Raji (cell line): ENCODE results near the gene CYB561D2.

Experiments
- POLR2A ChIP-seq: IDR thresholded peaks from 2 replicates; pipeline ENCODE4 v1.6.1; 2011; ENCODE audit warnings: low read depth, low read length, control low read depth; ENCODE audit not compliant: insufficient read depth

Gene CYB561D2

DNA sequence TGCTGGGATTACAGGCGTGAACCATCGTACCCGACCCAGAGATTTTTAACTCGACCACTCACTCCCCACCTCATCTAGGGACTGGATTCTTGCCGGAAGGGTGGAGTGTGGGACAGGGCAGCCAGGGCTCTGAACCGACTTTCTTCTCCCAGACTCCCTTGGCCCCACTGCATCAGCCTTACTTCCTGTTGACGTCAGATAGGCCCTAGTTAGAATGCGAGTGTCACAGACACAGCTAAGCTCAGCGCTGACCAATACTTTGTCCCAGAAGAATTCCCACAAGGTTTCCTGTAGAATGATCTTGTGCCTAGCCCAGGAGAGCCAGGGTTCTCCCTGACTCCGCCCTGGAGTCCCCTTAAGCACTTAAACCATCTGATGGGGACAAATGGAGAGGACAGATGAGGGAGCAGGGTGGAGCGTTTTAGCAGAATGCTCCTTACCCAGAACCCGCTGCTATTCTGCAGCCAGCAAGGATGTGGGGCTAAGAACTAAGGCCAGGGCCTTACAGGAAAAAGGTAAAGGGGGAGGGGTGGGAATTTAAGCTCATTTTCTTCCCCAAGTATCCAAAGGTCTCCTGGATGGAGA is 16.8 kb upstream of the CYB561D2 start:
- TF ChIP-seq POLR2A: no peak

DNA sequence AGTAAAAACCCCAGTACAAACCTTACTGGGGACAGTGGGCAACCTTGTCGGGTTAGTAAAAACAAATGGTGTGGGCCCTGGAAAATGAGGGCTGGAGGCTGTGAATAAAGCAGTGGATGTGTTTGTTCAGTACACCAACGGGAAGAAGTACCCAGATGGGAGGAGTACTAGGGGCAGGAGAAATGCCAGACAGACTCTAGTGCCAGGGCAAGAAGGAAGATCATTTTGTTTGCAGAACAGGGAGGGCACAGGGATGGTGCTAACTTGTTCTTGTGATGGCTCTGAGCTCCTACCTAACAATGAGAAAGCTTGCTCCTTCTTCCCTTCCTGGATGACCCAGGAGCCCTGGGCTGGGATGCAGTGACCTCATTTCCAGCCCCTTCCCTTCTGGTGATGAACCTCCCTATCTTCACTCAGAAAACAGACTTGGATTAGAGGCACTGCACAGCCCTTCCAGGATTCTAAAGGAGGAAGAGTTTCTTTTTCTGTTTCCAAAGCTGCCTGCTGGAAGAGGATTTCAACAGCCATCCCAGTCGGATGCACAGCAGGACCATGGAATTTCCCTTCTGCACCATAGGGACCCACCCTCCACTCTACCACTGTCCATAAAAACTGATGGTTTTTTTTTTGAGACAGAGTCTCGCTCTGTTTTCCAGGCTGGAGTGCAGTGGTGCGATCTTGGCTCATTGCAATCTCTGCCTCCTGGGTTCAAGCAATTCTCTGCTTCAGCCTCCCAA is 16.2 kb upstream of the CYB561D2 start:
- no peak for TF ChIP-seq POLR2A

DNA sequence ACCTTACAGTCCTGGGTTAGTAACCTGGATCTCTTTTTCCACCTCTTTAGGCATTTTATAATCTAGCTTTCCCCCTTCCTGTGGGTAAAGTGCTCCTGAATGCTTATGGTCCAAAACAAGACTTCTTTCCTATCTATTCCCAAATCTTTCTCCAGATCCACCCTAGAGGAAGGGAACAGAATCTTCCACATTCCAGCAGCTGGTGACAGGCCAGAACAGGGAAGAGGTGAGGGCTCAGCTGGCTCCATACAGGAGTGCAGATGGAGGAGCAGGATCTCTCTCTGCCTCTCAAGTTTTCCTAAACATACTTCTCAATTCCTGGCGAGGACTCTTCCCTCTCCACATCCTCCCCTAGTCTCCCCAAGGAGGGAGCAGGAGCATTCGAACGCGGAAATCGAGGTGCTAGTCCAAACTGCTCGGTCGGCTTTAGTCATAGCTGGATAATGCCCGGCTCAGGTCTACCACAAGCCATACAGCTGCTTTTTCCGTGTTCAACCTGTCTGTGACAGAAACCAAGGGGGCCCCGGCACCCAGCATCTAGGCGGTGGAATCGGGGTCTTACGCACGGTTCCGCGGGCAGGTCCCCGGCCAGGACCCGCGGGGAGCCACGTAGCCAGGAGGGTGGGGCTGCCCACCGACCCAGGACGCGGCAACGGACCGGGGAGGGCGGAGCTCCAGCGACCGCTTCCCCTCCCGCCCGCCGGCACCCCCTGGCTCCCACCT is 14.0 kb upstream of the CYB561D2 start:
- no peak for TF ChIP-seq POLR2A

DNA sequence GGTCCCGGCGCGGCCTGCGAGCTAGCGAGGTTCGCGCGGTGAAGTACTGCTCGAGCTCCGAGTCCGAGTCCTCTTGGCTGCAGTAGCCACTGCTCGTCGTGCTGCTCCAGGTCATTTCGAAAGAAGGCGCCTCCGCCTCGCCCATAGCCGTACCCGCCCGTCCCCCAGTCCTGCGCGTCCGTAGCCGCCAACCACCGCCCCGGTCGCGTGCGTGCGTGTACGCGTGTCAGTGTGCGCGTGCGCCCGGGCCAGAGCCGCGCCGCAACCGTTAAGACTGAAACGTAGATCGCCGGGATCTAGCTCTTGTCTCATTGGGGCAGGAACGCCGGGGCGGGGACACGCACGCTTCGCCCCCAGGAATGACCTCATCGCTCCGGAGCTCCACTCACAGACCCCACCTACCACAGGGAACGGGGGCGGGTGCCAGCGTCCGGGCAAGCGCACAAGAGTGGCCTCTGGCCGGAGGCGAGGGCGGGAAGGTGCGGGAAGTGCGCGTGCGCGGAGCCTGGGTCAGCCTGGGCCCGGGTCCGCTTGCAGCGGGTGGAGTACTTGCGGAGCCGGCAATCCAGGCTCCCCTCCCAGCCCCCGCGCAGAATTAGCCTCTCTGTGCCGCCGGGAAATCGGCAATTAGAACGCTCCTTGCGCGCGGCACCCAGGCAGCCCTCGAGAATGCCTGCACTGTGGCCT is 13.3 kb upstream of the CYB561D2 start:
- TF ChIP-seq POLR2A: peak; percentile 83

DNA sequence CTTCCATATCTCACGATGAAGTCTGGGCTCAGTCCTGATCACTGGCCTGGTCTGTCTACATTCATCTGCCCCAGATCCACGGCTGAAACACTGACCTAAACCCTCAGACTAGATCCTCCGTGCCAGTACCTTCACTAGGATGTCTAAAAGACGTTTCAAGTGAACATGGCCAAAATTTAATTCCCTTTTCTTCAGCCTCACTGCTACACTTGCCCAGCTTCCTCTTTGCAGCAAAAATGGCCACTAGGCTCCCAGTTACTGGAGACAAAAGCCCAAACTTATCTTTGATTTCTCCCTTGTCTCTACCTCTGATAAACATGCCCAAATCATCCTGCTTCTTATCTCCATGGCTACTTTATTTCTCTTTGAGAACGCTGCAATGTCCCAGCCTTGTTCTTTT is 11.7 kb upstream of the CYB561D2 start:
- TF ChIP-seq POLR2A: no peak

DNA sequence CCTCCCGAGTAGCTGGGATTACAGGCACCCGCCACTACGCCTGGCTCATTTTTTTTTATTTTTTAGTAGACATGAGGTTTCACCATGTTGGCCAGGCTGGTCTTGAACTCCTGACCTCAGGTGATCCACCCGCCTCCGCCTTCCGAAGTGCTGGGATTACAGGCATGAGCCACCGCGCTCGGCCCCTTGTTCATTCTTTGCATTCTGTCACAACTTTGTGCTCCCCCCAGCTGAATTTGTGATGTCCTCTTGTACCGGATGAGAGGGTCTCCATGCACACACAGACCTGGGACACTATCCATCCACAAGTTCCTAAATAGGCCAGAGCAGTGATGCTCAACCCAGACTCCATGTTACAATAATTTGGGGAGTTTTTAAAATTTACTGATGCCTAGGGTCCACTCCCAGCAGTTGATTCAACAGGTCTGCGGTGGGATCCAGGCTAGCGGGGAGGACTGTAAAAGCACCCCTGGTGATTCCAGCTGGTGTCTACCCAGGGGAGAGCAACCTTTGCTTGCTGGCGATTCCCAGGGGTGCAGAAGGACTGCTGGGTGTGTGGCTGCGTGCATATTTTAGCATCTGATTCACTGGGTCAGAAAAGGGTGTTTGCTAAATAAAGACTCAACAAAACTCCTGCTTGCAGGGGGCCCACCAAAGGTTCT is 11.0 kb upstream of the CYB561D2 start:
- no peak for TF ChIP-seq POLR2A

DNA sequence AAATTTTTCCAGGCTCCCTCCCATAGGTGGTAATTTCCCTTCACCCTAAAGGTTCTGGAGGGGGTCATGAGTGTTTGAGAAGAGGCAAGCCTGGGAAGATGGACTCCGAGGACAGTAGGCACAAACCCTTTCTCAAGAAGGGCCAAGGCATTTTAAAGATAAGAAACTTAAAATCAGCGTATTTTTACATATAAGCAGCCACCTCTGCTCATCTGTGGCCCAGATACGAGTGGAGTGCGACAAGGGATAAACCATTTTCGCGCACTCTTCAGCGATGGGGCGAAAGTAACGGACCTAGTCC is 10.6 kb upstream of the CYB561D2 start:
- no peak for TF ChIP-seq POLR2A

DNA sequence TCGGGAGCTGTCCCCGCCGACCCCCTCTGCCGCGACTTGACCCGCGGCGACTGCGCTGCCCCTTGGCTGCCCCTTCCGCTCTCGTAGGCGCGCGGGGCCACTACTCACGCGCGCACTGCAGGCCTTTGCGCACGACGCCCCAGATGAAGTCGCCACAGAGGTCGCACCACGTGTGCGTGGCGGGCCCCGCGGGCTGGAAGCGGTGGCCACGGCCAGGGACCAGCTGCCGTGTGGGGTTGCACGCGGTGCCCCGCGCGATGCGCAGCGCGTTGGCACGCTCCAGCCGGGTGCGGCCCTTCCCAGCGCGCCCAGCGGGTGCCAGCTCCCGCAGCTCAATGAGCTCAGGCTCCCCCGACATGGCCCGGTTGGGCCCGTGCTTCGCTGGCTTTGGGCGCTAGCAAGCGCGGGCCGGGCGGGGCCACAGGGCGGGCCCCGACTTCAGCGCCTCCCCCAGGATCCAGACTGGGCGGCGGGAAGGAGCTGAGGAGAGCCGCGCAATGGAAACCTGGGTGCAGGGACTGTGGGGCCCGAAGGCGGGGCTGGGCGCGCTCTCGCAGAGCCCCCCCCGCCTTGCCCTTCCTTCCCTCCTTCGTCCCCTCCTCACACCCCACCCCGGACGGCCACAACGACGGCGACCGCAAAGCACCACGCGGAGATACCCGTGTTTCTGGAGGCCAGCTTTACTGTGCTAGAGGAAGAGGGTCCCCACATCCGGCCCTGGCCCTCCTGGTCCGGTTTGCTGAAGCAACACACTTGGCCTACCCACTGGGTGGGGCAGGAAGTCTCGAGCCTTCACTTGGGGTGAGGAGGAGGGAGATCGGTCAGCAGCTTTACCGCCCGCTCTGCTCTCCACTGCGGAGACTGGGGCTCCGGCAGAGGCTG is 10.0 kb upstream of the CYB561D2 start, which contains the start of gene RASSF1:
RASSF1 (minus strand) TSS at position 389 of the 882 bp plus-strand sequence; CDS start at position 358, 31 bp downstream.
- TF ChIP-seq POLR2A: 0 out of 2 replicates have a peak, but pooled peaks have one; percentile 27

DNA sequence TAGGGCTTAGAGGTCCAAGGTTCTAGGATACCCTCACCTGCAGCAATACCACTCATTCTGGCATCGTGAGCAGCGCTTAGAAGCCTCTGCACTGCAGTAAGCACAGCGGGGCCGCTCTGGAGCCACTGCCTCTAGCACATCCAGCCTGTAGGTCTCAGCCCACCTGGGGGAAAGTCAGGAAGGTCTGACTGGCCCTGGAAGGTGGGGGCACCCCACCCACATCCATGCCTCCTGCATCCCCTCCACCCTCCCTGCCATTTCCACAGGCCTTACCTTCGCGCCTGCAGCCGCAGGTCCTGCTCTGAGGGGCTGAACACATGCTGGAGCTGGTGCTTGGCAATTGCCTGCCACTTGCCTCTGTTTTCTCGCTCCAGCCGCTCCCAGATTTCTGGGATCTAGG is 9.1 kb upstream of the CYB561D2 start:
- TF ChIP-seq POLR2A: no peak

DNA sequence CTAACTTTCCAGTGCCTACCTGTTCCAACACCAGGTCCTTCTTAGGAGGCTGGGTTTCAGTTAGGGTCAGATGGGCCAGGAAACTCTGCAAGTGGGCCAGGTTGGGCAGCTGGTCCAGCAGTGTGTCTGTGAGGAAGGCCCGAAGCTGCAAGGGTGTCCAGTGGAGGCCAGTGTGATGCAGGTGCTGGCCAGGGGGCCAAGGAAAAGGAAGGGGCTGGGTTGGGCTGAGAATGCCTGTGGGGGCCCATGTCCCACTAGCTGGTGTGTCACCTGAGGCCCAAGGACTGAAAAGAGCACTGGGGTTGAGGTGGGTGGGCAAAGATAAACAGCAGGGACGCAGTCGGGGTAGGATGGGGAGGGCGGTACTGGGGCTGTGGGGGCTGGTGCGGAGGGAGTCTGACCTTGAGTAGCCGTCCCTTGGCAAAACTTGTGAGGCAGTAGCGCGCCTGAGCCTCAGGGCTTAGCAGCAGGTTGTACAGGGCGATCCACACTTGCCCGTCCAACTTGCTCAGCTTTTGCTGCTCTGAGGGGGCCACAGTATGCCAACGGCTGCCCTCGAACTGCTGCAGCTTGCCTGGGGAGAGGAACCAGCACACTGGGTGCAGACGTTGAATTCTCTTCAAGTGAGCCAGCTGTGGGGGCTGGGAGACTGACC is 8.5 kb upstream of the CYB561D2 start:
- TF ChIP-seq POLR2A: no peak

DNA sequence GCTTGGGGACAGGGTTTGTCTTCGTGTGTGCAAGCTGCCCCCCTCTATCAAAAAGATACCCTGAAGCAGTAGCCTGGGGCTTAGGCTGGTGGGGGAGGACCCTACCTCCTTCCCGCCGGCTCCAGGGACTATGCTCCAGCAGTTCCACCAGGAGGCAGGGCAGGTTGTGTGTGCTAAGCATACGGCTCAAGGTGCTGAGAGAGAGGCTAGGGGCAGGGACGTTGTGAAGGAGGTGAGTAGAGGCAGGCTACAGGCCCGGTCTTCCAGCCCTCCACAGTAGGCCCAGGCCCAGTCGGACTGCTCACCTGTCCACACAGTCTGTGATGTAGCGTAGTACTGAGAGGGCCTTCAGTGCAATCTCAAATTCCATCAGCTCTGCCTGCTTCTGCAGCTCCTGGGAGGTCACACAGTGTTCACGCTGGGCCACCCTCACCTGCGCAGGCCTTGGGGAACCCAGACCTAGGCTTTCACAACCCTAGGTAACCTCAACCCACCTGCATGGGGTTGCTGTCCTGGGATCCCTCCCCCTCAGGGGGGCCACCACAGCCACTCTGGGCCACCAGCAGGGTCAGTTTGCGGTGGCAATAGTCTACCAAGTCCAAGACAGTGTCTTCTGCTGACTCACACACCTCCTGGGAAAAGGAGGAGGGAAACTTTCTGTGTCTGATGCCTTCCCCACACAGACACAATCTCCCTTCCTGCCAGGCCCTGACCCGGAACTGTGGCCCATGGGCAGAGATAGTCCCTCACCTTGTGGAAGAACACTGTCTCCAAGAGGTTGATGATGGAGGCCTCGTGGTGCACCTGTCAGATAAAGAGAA is 7.6 kb upstream of the CYB561D2 start:
- TF ChIP-seq POLR2A: no peak

DNA sequence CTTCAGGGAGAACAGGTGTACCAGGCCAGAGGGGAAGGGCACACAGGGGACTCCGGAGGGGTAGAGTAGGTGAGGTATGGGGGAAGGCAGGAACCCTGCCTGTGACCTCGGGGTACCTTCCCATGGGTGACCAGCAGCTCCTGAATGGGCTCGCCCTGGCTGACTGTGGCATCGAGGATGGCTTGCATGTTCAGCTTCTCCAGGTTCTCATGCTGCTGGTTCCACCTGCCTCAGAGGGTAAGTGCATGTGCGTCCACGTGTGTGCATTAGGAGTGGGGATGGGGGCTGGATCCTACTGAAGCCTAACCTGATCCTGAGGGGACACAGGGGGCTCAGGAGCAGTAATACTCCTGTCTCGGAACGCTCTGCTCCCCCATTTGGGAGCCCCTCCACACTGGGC is 5.7 kb upstream of the CYB561D2 start:
- no peak for TF ChIP-seq POLR2A

DNA sequence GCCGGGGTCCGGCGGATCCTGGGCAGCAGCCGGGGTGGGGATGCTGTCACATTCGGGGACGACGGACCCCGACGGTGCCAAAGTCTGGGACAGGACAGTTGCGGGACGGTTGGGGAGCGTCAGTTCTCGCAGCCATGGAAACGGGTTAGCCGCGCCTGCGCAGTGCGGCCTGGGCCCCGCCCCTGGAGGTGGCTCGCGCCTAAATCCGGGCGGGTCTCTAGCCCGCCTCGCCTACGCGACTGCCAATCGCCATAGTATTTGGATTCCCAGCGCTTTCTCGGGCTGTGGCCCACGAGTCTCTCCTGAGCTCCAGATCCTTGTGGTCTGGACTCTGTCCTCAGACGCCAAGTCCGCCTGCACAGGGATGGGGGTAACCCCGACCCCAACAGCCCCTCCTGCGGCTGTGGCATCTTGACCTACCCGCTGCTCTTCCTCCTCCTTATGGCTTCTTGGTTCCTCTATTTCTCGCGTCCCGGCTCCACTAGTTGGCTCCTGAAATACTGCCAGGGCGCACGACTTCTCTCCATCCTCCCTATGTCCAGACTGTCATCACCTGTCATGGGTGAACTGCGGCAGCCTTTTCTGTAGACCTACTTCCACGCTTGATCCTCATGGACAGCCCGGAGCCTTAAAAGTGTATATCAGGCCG is 5.0 kb upstream of the CYB561D2 start, which contains the start of gene ZMYND10:
ZMYND10 (minus strand) TSS at position 147 of the 649 bp plus-strand sequence. CDS start 153 bp downstream, outside the sequence.
- 0 out of 2 replicates have a peak, but pooled peaks have one; percentile 10 for TF ChIP-seq POLR2A
